ENCODE results near the gene ADAMTS14. TPM values are rescaled to one million over a fixed set of nuclear protein-coding genes. Genes with fewer than 3 reads are reported as not detected.

Gene ADAMTS14
- total RNA-seq, 1 experiment from 2014 or later, result 1.6 TPM

DNA sequence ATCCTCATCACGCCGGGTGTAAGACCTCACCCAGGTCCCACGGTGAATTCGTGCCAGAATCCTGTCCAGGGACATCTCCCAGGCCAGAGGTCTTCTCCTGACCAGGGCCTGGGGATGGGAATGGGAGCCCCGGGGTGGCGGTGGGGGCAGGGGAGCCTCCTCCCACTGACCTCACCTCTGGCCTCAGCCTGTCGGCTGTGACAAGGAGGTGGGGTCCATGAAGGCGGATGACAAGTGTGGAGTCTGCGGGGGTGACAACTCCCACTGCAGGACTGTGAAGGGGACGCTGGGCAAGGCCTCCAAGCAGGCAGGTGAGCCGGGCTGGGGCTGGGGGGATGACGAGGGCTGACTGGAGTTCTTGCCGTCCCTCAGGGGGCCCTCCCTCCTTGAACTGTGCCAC, 71.6 kb downstream of the ADAMTS14 start:
- Mint-ChIP-seq H3K27ac (no peak overlapping the region), H3K4me3 (no peak overlapping the region), H3K9me3 (no peaks in the 10 kb centered on the region), H3K4me1 (peaks cover 11 to 12% of the 10 kb centered on the region in 2 experiments; a peak in 3 of 4 replicates), H3K36me3 (ENCODE audit: insufficient read depth in 1 of 3, low read depth in 3 of 3) (peaks cover 0 to 9% (median 0%) of the 10 kb centered on the region in 3 experiments; a peak in 3 of 7 replicates), H3K27me3 (ENCODE audit: low read depth) (no peaks in the 10 kb centered on the region; the same call in 1 of the 2 replicates)
- no peak overlapping the region for H3K18ac ChIP-seq (ENCODE audit: insufficient read length, low read depth, low read length)
- no peak overlapping the region for H4K5ac ChIP-seq (ENCODE audit: insufficient read length, low read depth, low read length)
- no peak overlapping the region for H2BK12ac ChIP-seq (ENCODE audit: insufficient read length, low read depth, low read length)
- no peak overlapping the region for H2BK15ac ChIP-seq (ENCODE audit: low read depth, low read length)
- no peaks in the 10 kb centered on the region for H3K9me3 ChIP-seq (ENCODE audit: control insufficient read depth, low read depth, low read length)
- H3K27ac ChIP-seq (ENCODE audit: insufficient read length, low read depth, low read length), result no peak overlapping the region
- H3T11ph ChIP-seq (ENCODE audit: low read length), result no peak overlapping the region
- TF ChIP-seq, protein P1, sequence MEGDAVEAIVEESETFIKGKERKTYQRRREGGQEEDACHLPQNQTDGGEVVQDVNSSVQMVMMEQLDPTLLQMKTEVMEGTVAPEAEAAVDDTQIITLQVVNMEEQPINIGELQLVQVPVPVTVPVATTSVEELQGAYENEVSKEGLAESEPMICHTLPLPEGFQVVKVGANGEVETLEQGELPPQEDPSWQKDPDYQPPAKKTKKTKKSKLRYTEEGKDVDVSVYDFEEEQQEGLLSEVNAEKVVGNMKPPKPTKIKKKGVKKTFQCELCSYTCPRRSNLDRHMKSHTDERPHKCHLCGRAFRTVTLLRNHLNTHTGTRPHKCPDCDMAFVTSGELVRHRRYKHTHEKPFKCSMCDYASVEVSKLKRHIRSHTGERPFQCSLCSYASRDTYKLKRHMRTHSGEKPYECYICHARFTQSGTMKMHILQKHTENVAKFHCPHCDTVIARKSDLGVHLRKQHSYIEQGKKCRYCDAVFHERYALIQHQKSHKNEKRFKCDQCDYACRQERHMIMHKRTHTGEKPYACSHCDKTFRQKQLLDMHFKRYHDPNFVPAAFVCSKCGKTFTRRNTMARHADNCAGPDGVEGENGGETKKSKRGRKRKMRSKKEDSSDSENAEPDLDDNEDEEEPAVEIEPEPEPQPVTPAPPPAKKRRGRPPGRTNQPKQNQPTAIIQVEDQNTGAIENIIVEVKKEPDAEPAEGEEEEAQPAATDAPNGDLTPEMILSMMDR (conservative IDR thresholded peaks at IDR 0.05), result no peak
- no peaks in the 10 kb centered on the region for H3K27me3 ChIP-seq (ENCODE audit: insufficient read depth, low read length)
- no peak overlapping the region for H3K9ac ChIP-seq (ENCODE audit: extremely low read depth, insufficient read length, low read length)
- no peak overlapping the region for H3K23ac ChIP-seq (ENCODE audit: insufficient read length, low read depth, low read length)
- no CpG with 5 or more reads among the region's 13 CpGs for WGBS (ENCODE audit: extremely low coverage, insufficient read length, low lambda C conversion rate)
- H4K20me1 ChIP-seq (ENCODE audit: control insufficient read depth, insufficient read depth, insufficient read length), result no peaks in the 10 kb centered on the region
- no peak overlapping the region for H4K91ac ChIP-seq (ENCODE audit: insufficient read length, low read depth, low read length)
- H2BK120ac ChIP-seq (ENCODE audit: low read depth, low read length, poor library complexity, severe bottlenecking), result no peak overlapping the region
- H2BK20ac ChIP-seq (ENCODE audit: low read depth, low read length, poor library complexity, severe bottlenecking), result no peak overlapping the region
- no peak for DNase-seq
- no peak overlapping the region for H3K4ac ChIP-seq (ENCODE audit: low read depth, low read length)
- H3K79me1 ChIP-seq (ENCODE audit: insufficient read depth, low read depth, low read length, poor library complexity, severe bottlenecking), result no peaks in the 10 kb centered on the region
- no peak overlapping the region for H2AK5ac ChIP-seq (ENCODE audit: insufficient read length, low read length)
- H3K23me2 ChIP-seq (ENCODE audit: insufficient read length, low read depth, low read length, poor library complexity, severe bottlenecking), result no peaks in the 10 kb centered on the region
- no peak overlapping the region for H3K4me2 ChIP-seq (ENCODE audit: insufficient read depth, insufficient read length, low read length)
- no peak overlapping the region for H2BK5ac ChIP-seq (ENCODE audit: insufficient read length, low read length)
- H3K79me2 ChIP-seq (ENCODE audit: insufficient read depth, low read length), result no peaks in the 10 kb centered on the region
- H2AFZ ChIP-seq (ENCODE audit: low read length), result no peak overlapping the region
- no peak overlapping the region for H3K56ac ChIP-seq (ENCODE audit: insufficient read length, low read depth, low read length)
- H3K4me1 ChIP-seq (ENCODE audit: insufficient read depth, low read length), result no peaks in the 10 kb centered on the region; the same call in 1 of the 2 replicates
- no peak overlapping the region for H3K14ac ChIP-seq (ENCODE audit: insufficient read depth, low read length)
- H4K8ac ChIP-seq (replicated peaks; ENCODE audit: insufficient read length, low read depth, low read length), result no peak overlapping the region
